MM.1S (cell line): ENCODE data around the gene MT1M.

Source experiments
- CTCF ChIP-seq: fragments of 300-600 bp; sonication (generic); IDR thresholded peaks from 2 replicates; pipeline ENCODE4 v1.5.1; 2016; ENCODE audit warnings: antibody characterized with exemption, low read length, mixed read lengths
- EZH2 ChIP-seq: fragments of 300-600 bp; sonication (generic); optimal IDR thresholded peaks from 2 replicates; pipeline ENCODE3; 2017; ENCODE audit warnings: low read depth, mild to moderate bottlenecking, antibody characterized with exemption, low read length, mixed read lengths

GRCh38 chr16:56593573-56594291, 38.7 kb upstream of the MT1M start:
- no peak for TF ChIP-seq CTCF
- no peak for TF ChIP-seq EZH2
